ENCODE data around the gene ALDH3A2.

The ALDH3A2 gene

DNA sequence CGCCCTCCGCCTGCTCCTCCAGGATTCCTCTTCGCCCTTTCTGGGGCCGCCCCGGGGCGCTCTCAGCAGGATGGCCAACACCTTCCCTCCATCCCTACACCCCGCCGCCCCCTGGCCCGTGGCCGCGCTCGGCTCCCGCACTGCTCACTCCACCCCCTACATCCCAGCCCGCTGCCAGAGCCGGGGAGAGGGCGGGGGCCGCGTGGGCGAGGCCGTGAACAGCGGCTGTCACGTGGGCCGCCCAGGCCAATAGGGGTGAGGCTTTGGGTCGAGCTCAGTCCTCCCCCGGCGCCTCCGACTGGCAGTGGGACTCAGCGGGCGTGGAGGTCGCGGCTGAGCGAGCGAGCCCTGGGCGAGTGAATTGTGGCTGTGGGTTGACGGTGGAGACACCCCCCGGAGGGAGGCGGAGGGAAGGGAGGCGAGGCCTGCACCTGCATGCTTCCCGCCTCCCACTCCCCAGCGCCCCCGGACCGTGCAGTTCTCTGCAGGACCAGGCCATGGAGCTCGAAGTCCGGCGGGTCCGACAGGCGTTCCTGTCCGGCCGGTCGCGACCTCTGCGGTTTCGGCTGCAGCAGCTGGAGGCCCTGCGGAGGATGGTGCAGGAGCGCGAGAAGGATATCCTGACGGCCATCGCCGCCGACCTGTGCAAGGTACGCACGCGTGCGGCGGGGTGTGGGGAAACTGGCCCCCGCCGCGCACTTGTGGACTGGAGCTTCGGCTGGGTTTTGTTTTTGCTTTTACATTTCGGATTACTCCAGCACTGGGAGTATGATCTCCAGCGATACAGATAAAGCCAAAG is at the start of gene ALDH3A2:
Gene ALDH3A2, plus strand, starts transcription at position 277 of the 799 bp plus-strand sequence. Its CDS starts 221 bp downstream, at position 498.
- peak; percentile 95 for DNase-seq

DNA sequence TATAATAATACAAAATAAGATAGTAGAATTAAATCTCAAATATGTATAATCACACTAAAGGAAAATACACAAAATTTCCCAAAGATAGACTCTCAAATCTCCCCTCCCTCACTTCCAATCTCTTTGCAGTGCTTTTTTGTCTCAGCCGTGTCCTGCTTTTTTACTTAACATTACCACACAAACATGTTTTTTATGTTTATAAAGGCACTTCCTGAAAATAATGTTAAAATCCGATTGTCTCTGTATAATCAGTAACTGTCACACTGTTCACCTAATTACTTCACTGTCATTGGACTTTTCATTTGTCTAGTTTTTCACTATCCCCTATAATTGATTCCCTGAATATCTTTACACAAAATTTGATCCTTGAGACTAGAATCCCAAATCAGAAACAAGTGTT is 38.2 kb upstream of the ALDH3A2 start:
- no peak for DNase-seq

DNA sequence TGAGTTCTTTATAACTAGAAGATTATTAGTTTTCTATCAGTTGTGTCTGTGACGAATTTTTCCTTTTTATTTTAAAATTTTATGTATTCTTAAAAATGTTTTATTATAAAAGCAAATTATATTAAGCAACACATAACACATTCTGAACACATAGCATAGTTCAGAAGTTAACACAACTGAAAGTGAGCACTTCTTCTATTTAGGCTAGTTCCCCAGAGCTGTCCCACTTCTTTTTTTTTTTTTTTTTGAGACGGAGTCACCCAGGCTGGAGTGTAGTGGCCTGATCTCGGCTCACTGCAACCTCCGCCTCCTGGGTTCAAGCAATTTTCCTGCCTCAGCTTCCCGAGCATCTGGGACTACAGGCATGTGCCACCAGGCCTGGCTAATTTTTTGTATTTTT is 37.7 kb upstream of the ALDH3A2 start:
- no peak for DNase-seq

DNA sequence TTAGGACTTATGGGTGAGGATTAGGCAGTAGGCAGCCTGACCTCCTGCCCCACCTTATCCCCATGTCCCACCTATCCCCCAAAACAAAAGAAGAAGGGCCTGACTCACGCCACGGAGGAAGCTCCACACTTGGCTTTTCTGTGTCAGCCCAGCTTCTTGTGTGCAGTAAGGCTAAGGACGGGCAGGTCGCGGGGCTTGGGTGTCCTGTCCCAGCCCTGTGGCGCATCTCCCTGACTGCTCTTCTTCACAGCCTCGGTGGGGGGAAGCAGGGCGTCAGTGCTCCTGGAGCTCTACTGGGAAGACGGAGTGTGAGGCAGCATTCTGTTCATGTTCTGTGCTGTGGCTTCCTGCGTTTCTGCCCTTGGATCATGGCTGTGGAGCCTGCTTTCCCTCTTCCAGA is 34.6 kb upstream of the ALDH3A2 start:
- no peak for DNase-seq

DNA sequence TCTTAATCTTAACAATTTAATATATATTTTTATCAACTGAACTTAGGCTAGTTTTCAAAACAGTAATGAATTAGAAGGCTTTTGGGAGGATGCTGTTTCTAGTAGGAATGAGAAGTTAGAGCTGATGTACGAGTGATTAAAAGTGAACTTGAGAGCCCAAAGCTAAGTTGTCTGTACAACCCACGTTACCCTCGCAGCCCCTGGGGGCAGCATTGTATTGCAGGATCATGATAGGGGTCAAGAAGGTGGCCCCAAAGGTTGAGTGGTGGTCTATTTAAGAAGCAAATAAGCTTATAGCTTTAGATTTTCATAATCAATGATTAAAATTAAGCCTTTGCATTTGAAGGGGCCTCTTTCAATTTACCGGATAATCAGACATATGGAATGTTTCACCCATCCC is 33.7 kb upstream of the ALDH3A2 start:
- DNase-seq = no peak

DNA sequence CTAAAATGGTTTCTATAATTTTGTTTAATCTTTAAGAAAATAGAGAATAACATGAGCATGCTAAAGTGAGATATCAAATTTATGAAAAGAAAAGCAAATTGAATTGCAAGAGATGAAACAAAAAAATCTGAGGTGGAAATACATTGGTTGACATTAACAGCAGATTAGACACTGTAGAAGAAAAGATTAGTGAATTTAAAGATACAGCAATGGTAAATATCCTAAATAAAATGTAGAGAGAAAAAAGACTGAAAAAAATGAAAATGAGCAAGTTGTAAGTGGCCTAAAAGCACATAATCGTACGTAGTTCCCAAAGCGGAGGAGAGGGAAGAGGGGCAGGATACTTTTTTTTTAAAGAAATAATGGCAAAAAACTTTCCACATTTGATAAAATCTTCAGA is 30.5 kb upstream of the ALDH3A2 start:
- no peak for DNase-seq

DNA sequence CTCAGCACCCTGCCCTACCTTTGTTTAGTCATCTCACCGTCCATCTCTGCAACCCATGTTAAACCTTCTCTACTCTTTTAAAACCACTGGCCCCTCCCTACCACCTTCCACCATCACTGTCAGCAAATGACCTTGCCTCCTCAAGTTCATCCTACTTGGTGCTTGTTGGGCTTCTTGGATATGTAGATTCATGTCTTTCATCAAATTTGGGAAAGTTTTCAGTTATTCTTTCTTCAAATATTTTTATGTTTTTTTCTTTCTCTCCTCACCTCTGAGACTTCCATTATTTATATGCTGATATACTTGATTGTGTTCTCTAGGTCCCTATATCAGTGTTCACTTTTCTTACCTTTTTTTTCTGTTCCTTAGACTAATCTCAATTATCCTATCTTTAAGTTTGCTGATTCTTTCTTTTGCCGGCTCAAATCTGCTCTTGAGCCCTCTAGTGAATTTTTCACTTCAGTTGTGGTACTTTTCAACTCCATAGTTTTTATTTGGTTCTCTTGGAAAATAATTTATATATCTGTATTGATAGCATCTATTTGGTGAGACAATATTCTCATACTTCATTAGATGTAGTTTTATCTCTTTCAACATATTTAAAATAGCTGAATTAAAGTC is 28.7 kb upstream of the ALDH3A2 start:
- no peak for DNase-seq

DNA sequence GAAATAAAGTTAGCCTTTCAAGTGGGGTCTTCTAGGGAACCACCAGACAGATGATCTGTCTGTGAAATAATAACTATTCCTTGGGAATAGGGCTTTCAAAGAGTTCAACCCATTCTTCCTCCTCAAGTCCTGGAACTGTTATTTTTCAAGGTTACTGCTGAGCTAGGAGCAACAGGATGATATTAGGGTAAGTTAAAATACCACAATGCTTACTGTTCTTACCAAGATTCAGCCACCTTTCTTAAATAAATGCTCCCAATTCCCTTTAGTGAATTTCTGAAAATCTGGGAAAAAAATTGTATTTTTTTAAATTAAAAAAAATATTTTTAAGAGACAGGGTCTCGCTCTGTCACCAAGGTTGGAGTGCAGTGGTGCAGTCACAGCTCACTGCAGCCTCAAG is 26.9 kb upstream of the ALDH3A2 start:
- no peak for DNase-seq

DNA sequence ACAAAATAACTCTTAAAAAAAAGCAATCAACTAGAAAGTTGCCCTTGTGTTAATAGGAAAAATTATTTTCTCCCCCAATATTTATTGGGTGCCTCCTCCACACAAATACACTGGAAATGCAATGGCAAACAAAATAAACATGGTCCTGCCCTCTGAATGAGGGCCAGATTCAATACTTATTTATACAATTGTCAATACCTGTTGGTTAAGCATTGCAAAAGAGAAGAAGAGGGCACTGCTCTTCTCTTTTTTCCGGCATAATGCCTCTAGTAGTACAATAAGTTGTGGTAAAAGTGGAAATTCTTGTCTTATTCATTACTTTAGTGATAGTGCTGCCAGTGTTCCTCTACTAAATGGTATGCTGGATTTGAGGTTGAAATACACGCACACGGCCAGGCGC is 22.5 kb upstream of the ALDH3A2 start:
- no peak for DNase-seq

DNA sequence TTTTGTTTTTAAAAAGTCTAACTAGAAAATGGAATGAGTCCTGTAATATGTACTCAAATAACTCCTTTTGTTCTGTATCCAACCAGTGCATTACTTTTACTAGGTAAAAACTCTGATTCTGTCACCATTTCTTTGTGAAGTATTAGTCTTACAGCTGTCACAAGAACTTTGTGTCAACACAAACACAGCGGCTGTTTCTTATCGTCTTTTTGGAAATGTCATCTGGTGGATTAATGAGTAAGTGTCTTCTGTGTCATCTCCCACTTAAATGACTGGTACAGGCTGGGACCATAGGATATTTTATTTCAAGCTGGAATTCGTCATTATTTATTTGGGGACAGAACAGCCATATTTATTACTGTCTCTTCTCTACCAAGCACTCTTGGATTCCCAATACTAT is 19.1 kb upstream of the ALDH3A2 start:
- DNase-seq = no peak

DNA sequence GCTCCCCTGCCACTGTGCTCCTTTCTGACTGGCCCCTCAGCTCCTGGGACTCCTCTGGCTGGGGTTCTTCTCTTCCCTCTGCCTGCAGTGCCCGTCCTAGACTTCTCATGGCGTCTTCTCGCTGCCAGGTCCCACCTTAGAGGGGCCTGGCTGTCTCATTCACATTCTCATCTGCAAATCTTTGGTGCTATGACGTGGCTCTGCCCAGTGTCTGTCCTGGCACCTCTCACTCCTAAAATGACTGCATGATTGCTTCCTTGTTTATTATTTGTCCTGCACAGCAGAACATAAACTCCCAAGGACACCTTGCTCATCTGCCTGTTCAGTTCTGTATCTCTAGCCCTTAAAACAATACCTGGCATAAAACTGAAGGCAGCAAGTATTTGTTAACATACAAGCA is 18.5 kb upstream of the ALDH3A2 start:
- DNase-seq = no peak

DNA sequence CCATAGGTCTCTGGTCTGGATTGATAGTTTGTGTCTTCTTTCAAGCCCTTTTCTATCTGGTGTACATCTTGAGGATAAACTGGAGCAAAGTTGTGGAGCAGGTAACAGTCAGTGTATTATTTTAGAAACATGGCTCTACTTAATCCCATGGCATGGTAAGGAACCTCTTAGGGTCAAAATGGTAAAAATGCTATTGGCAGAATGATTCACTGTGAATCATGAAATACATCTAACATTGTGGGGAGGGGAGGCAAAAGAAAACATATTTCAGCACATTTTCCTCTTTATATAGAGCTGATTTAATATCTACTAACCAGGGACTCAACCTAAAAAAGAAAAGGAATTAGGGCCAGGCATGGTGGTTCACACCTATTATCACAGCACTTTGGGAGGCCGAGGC is 17.9 kb upstream of the ALDH3A2 start:
- DNase-seq = no peak

DNA sequence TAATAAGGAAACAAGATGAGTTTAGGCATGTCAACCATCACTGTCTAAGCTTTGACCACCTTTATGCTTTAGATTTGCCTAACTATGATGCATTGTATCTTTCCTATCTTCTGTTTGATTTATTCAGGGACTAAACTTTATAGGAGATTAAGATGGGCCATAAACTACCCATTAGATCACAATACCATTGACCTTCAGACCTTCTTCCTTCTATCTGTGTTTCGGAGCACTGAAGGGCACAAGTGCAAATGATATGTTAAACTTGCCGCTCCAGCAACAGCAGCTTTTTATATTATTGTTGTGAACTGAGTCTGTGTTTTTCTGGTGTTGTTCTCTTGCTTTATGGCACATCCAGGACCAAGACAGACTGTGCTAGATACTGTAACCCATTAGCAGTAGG is 16.6 kb upstream of the ALDH3A2 start:
- DNase-seq = no peak

DNA sequence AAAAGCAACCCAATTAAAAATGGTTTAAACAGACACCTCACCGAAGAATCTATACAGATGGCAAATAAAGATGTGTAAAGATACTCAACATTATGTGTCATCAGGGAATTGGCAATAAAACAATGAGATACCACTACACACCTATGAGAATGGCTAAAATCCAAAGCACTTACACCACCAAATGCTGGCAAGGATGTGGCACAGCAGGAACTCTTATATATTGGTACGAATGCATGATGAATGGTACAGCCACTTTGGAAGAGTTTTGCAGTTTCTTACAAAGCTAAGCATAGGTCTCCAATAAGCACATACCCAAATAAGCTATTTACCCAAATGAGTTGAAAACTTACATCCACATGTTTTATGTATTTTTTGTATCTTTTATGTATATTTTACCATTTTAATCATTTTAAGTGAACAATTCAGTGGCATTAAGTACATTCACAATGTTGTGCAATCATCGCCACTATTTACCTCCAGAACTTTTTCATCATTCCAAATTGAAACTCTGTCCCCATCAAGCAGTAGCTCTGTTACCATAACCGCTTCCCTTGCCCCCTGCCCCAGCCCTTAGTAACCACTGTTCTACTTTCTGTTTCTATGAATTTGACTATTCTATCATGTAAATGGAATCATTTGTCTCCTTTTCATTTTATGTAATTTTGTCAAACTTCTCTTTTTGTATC is 6.7 kb upstream of the ALDH3A2 start:
- DNase-seq = no peak

DNA sequence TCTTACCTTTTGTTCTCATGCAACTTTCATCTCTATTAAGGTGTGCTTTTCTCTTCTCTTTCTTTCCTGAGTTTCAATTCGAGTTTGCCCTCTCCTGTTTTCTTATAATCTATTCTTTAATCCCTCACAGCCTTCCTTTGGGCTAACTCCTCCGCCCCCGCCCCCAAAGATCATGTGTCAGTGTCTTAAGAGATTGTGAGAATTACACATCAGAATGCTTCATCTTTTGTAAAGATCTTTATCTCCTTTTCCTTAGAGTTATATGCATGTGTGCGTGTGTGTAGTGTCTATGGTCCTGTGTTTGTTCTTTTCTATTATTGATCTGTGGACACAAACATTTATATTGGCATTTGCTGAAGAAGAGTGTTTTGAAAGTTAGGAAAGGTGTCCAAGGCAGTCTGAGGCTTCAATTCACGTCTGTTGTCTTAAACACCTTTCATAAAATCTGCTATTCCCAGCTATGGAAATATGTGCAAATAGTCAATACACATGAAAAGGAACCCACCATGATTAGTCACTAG is 6.1 kb upstream of the ALDH3A2 start:
- no peak for DNase-seq

DNA sequence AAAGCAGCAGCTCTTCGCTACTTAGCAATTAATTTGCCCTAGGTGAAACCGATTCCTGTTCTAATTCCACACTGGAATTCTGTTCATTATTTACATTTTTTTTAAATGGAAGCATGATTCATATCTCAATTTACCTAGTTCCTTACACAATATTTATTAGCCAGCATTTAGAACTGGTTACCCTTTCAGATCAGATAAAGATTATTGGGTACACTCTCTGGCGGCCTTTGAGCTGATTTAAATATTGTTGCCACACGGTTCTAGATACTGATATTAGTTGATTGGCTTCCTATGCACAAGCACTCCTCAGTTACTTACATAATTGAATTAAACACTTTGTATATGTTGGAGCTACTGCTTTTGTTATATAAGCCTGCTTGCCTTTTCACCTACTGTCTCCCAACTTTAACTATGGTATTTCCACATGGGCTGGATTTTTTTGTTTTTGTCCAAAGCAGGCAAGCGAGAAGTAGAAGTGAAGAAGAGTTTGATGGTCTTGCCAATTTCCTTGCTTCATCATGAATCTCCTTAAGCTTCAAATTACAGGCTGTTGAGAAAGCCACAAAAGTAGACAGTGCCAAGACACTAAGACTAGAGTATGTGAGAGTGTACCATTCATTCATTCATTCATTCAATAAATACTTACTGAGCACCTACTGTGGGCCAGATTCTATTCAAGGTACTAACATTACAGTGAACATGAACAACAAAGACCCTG is 3.9 kb upstream of the ALDH3A2 start:
- DNase-seq = no peak

DNA sequence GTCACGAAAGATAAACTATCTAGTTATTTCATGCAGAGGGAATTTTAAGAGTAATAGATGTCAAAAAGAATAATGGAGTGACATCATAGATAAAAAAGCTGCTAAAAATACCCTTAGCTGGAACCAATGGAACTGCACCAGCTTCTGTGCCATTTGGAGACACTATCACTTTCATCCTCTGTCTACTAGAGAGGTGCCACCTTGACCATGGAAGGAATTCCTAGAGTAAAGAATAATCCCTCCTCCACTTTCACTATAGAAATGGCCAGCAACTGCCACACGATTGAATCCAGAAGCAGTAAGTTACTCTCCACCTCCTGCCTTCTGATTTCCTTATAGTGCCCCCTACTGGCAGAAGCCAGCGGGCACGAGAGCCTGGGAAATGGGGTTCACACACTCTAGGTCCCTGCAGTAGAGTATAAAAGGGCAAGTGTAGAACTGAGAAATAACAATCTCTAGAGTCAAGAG is 2.8 kb upstream of the ALDH3A2 start:
- DNase-seq = peak; percentile 55

DNA sequence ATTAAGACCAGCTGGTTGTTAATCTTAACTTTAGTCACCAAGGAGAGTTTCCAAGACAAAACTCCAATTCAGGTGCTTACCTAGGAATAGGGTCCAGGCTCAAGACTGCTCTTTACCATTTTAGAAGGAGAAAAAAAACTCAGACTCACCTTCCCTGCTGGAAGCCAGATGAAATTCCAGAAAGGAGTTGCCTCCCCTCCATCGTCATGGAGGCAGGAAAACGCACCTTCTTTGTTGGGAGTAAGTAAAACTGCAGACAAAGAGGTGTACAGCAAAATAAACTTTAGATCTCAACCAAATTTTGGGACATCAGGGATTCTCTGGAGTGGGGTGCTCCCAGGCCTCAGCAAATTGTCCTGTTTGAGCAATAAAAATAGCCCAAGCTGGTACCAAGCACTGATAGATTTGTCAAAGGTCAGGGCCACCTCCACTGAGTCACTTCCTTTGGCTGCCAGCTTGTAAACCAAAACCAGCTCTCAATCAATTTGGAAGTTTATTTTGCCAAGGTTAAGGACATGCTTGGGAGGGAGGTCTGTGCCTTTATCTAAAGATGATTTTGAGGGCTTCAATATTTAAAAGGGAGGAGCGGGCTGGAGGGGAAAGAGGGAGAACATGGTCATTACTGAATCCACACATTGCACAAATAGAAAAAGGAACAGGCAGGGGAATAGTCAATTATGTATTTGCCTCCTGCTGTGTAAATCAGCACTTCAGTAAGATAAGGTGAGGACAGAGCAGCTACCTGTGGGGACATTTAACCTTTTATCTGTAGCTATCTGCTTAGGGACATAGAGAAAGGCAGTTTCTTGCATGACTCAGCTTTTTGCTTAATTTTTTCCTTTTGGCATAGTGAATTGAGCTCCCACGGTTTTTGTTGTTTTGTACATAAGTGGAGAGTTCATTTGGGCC is 1.5 kb upstream of the ALDH3A2 start:
- no peak for DNase-seq

DNA sequence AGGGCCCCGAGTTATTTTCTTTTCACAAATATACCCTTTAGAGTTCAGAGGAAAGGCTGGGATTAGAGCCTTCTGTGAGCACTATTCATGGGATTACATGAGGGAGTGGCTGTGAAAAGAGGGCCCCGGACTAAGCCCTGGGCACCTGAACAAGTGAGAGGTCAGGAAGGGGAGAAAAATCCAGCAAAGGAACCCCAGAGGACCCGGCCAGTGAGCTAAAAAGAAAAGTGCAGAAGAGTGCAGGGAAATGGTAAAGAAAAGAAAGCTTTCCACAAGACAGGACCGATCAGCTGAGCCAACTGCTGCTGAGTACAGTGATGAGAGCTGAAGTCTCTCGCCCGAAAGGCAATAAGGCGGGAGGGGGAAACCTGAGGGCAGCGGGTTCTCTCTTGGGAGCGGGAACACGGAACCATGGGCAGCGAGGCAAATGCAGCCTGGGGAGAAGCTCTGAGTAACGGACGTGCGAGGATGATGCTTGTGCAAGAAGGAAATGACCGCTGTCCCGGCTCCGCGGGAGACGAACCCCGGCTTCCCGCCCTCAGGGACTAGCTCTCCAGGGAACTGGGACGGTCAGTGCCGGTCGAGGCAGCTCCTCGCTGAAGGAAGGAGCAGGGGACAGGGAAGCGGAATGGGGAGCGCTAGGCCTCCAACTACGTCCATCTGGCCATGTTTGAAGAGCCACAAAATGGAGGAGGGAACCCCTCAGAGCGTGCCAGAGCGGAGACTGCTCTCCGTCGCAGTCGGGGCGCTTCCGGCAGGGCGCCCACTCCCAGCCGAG is 665 bp upstream of the ALDH3A2 start:
- peak; percentile 45 for DNase-seq

DNA sequence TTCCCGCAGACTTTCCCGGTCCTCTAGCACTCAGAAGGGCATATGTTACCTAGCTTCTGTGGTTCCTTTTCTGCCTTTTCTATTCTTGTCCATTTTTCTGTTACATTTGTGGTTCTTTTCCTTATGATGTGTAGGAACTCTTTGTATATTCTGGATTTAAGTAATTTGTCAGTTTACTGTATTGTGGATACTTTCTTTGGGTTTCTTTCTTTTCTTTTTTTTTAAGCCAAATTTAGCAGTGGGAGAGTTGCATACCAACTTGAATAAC is 657 bp downstream of the ALDH3A2 start:
- no peak for DNase-seq

DNA sequence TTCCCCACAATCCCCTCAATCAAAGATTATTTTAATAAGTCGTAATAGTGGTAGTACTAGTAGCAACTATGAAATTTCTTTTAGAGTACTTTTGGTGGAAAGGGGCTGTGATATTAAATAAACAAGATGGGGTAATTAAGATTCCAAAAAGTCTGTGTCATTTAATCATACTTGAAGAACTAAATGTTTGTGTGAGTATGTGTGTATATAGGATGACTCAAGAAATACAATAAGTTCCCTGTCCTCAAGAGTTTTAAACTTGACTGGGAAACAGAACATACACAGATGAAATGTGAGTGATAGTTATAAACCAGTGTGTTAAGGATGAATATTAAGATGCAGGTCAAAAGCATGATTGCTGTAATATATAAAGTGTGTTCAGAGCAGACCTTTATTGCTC is 2.3 kb downstream of the ALDH3A2 start:
- DNase-seq = no peak
